ENCODE measurements around the gene HDGF.

DNA sequence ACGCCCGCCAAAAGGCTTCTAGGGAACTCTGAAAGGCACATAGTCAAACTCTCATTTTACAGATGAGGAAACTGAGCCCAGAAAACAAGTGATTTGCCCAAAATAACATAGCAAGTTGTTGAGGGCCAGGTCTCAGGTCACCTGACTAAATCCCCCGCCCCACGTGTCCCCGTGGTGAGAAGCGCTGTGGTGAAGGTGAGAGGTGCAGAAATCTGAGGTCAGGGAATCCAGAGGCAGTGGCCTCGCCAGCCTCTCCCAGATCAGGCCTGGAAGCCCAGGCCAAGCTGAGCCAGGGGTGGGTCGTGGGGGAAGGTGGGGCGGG, 5.1 kb downstream of the HDGF start:
- TF ChIP-seq, protein P1, sequence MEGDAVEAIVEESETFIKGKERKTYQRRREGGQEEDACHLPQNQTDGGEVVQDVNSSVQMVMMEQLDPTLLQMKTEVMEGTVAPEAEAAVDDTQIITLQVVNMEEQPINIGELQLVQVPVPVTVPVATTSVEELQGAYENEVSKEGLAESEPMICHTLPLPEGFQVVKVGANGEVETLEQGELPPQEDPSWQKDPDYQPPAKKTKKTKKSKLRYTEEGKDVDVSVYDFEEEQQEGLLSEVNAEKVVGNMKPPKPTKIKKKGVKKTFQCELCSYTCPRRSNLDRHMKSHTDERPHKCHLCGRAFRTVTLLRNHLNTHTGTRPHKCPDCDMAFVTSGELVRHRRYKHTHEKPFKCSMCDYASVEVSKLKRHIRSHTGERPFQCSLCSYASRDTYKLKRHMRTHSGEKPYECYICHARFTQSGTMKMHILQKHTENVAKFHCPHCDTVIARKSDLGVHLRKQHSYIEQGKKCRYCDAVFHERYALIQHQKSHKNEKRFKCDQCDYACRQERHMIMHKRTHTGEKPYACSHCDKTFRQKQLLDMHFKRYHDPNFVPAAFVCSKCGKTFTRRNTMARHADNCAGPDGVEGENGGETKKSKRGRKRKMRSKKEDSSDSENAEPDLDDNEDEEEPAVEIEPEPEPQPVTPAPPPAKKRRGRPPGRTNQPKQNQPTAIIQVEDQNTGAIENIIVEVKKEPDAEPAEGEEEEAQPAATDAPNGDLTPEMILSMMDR (IDR thresholded peaks at IDR 0.05; ENCODE audit: poor library complexity) = no peak
- TF ChIP-seq EZH2phosphoT487 (IDR thresholded peaks at IDR 0.05; ENCODE audit: low read depth, severe bottlenecking, unreplicated experiment) = no peak
- no peak for TF ChIP-seq EZH2 (IDR thresholded peaks at IDR 0.05; ENCODE audit: borderline replicate concordance)

Measured in hepatocyte (in vitro differentiated cells).